Caki2 (cell line): ENCODE results near the gene ROR2. TPM values are rescaled to one million over a fixed set of nuclear protein-coding genes. Genes with fewer than 3 reads are reported as not detected.

Experiments
- DNase-seq: peaks from one replicate; pipeline ENCODE4 v3.0.0-alpha.2; 2015; ENCODE audit warnings: low read depth
- in situ Hi-C: cut with HindIII; loops from 2 replicates; pipeline ENCODE4 v1.10.0; 2016; ENCODE audit warnings: low sequenced_read_pairs, low pct_unique_long_range_greater_than_20kb, mixed read lengths
- total RNA-seq: library from RNA; depleted of rRNA; stranded (reverse); fragments of >200 nt; shearing (Covaris generic); gene quantifications from 2 replicates; pipeline ENCODE4 v1.2.3, GENCODE V29; 2014; ENCODE audit warnings: low replicate concordance

The ROR2 gene
- total RNA-seq, 1 experiment from 2014 or later = 8.4 TPM

DNA sequence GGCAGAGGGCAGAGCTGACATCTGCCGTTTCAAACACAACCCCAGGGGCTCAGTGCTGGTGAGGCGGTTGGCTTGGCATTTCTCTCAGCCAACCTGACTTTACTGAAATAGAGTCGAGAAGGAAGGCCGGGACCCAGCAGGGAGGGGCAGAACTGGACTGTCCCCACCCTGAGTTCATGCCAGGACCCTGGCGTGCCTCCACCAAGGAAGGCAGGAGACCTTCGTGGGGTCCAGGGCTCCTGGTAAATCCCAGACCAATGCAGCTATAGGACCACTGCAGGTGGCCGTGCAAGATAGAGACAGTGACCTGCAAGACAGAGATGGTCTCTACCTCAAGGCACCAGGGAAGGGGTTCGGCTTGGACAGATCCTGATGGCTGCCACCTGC, 132.9 kb downstream of the ROR2 start:
- no peak for DNase-seq
- in situ Hi-C loops = no loop called here

GRCh38 chr9:91816356-91816755, 133.7 kb downstream of the ROR2 start:
- DNase-seq = no peak
- in situ Hi-C loops = no loop called here

DNA sequence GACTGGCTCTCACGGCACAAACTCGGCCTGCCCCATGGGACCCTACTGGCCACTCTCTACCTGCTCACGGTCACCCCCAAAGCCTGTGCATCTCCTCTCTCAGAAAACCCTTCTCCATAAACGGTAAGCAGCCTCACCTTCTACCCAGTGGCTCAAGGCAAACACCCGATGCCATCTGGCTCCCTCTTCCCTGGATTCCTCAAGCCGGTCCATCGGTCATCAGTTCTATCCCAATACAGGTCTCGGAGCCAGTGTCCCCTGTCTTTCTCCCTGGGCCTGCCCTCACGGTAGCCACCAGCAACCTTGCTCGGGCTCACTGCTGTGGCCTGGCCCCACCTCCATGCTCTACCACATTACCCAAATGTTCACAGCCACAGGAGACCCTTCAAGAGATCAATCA, 134.1 kb downstream of the ROR2 start:
- in situ Hi-C loops = no loop called here
- no peak for DNase-seq

GRCh38 chr9:91814753-91815152, 135.3 kb downstream of the ROR2 start:
- in situ Hi-C loops = no loop called here
- DNase-seq = no peak

GRCh38 chr9:91814201-91814600, 135.8 kb downstream of the ROR2 start:
- DNase-seq = no peak
- in situ Hi-C loops = no loop called here

- in situ Hi-C loops = no loop called here
Observed at GRCh38 chr9:91813176-91813795, 136.7 kb downstream of the ROR2 start.

DNA sequence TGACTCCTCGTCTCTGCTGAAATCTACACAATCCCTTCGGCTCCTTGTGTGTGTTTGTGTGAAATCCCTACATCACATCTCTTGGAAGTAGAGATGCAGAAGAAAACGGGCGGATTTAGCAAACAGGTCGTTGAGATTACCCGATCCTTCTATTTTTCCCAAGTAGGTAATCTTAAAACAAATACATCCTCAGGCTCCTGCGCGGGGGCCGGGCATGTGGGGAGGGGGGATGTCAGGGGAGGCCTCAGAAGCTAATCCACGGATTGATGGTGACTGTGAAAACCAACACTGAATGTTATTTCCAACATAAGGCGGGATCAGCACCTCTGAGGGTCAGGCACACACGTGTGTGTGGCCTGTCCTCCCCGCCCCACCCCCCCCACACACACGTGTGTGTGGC, 137.8 kb downstream of the ROR2 start:
- DNase-seq = no peak
- in situ Hi-C loops = no loop called here

More at GRCh38 chr9:91813176-91813795, 136.7 kb downstream of the ROR2 start:
- DNase-seq = no peak

DNA sequence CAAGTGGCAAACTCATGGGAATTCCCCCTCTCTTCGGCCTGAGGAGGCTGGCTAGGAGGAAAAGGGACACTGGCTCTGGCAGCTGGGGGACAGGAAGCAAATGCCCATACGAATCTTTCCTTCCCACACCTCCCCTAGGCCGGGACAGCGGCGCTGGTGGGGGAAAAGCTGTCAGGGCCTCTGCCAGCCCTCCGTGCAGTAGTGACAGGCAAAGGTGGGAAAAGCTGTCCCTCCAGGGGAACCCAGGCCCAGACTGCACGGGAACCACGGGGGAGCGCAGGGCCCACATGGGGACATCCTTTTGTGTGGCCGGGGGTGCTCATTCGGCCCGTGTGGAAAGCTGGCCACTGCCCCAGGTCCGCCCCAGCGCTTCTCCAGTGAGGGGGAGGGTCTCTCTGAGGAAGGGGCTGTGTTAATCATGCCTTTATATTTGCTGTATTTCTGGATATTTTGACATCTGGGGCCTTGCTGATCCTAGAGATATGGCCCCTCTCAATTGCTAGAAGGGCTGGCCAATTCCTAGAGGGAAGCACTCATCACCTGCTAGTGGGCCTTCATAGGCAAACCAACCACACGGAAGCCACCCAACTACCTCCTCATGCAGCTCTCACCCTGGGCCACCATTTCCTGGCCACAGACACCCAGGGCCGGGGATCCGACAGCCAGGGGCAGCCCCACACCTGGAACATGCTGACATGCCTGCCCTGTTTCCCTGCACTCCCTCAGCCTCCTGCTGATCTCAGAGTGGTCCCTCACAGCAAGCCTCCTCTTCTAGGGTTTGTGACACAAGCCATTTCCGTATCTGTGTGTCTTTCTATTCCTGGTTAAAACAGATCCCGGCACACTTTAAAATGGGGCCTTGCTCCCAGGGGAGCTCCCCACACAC, 138.8 kb downstream of the ROR2 start:
- DNase-seq = no peak
- in situ Hi-C loops = no loop called here

DNA sequence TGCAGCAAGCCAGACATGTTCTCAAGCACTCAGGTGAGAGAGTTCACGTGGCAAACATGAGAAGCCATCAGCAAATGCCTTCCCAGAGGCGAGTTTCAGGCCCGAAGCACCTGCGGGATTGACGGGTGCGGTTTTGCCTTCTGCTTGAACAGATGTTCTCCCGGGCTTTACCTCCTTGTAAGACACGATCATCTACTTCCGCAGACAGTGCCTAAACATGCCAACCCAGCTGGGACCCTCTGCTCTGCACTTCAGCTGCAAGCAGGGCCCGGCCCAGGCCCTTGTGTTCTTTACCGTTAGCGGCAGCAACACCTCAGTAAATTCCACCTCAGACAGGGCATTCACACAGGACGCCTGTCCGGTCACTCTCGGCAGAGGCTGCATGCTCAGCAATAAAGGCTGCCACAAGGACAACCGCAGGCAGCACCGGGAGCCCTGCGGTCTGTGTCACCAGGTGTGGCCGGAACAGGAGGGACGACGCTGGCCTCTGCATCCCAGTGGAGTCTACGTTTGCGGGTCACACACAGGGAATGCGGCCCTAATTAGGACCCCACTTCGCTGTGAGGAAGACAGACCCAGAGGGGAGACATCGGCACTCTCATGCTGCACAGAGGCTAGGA, 139.6 kb downstream of the ROR2 start:
- in situ Hi-C loops = no loop called here
- no peak for DNase-seq

DNA sequence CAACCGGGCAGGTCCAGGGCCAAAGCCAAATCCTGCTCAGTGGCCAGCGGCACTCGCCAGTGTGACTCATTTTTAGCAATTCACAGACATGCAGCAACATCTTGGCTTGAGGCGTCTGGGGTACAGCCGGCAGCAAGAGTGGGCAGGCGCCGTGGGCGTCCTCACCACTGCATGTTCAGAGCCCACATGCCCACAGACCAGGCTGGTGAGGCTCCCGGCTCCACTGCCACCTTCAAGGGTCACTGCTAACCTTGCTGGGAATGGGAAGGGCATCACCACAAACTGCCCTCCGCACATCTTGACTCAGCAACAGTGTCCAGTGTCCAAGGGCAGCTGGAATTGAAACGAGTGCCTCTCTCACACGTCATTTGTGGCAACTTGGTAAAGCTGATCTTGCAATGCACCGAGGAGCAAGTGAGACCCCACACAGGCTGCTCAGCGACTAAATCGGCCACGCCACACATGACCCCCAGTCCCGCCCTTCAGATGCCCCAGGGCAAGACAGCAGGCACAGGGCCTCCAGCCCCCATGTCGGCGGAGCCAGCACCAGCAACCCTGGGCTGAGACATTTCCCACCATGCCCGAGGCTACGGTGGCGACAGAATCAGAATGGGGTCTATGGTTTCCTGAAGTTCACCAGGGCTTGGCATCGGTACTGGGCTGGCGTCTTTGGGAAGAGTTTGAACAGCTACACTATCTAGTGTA, 140.3 kb downstream of the ROR2 start:
- no peak for DNase-seq
- in situ Hi-C loops = no loop called here

DNA sequence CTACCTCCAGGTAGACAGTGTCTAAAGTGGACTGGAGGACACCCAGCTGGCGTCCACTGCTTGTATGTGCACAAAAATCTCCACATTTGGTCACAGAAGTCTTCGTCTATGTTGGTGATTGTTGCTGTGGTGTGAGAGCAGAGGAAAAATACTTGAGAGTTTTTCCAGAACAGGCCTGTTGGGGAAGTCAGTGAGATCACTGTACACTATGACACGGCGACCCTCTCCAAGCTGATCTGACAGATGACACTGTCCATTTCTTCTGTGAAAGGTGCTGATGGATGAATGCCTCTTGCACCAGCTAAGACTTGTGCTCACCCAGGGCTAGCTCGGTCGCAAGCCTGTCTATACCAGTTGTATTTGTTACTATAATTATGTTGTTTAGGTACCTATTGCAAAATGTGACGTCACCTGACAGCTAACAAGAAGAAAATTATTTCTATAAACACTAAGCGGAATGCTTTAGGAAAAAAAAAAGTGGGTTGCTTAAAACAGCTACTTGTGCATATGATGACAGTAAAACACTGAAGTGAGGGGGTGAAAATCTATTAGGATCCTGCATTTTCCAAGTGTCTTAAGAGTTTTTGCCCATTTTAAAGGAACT, 142.3 kb downstream of the ROR2 start:
- DNase-seq = no peak
- in situ Hi-C loops = no loop called here

GRCh38 chr9:91805031-91805430, 145.0 kb downstream of the ROR2 start:
- DNase-seq = no peak
- in situ Hi-C loops = no loop called here

GRCh38 chr9:91803970-91804752, 145.9 kb downstream of the ROR2 start:
- in situ Hi-C loops = no loop called here
- no peak for DNase-seq

DNA sequence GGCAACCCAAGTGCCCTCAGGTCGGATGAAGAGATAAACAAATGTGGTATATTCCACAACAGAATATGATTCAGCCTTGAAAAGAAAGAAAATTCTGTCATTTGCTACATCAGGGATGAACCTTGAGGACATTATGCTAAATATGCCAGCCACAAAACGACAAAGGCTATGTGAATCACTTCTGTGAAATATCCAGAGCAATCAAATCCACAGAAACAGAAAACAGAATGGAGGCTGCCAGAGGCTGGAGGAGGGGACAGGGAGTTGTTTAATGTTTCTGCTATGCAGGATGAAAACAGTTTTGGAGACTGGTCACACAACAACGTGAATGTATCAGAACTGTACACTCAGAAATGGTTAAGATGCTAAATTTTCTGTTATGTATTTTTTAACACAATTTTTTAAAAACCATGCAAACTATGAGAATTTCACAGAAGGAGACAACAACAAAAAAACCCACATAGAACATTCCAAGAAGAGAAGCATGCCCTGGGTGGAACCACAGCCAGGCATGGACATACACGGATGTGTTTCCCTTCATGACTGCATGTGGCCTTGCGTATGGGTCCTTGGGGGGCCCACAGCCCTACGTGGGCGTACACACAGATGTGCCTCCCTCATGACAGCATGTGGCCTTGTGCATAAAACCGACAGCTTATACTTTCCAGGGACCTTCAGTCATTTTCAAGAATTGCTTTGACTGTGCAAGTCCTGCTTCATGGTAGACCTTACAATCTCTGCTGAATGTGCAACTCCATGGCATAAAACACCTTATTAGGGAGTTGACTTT, 146.7 kb downstream of the ROR2 start:
- in situ Hi-C loops = no loop called here
- DNase-seq = no peak

GRCh38 chr9:91802391-91802790, 147.6 kb downstream of the ROR2 start:
- DNase-seq = no peak
- in situ Hi-C loops = no loop called here

DNA sequence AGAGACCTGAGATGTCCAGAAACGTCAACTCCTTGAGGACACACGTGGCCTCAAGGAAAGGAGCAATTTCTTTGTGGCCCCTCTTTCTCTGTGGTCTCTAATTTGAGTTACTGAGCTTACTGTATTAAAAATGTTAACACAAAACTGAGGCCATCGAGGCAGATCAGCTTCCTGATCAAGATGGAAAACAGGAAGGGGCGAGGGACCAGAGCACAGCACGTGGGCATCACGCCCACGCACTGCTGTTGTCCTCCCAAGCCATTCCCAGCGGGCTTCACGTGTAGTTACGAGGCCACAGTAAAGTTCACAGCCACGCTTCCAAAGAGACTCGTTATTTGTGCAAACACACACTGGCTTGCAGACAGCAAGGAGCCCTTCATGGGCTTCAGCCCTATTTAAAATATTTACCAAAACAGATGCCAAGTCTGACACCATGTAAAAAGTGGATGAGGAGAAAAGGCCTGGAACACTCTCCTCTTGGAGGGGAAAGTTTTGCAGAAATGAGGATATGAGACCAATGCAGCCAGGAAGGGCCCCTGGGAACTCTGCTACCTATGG, 149.5 kb downstream of the ROR2 start:
- in situ Hi-C loops = no loop called here
- DNase-seq = no peak
